Peyer's patch (tissue), 4 donors: ENCODE measurements around the gene ATP2C1.

Experiments used
- CTCF ChIP-seq, 6 experiments: fragments of 450-650 bp in 4 of 6; fragments of 200-600 bp in 2 of 6; sonication (generic) in 1 of 6; IDR thresholded peaks; one replicate each; pipeline ENCODE4 v1.5.1; 2017 to 2019; ENCODE audit warnings: antibody characterized with exemption in 6 of 6, mild to moderate bottlenecking in 3 of 6, moderate library complexity in 1 of 6
- POLR2A ChIP-seq, 2 donors: fragments of 450-650 bp; IDR thresholded peaks; one replicate each; pipeline ENCODE4 v1.5.1; 2017; ENCODE audit warnings: antibody characterized with exemption in 2 of 2, mild to moderate bottlenecking in 2 of 2, moderate library complexity in 2 of 2

GRCh38 chr3:131050001-131050400 is 156.1 kb downstream of the ATP2C1 start:
- TF ChIP-seq CTCF (IDR thresholded peaks at IDR 0.05) (no peak), POLR2A (IDR thresholded peaks at IDR 0.05) (no peak)
